ENCODE data around the gene IKZF4. TPM values are rescaled to one million over a fixed set of nuclear protein-coding genes. Genes with fewer than 3 reads are reported as not detected.
A peak's percentile ranks its signal among the peaks of the same experiment; 100 is the strongest.

Gene IKZF4
- total and polyA plus RNA-seq, 10 of the 15 experiments (the other 5 are each of a cell fraction or from before 2014, with no cell fraction given), result 0.74 to 5.5 (median 1.1) TPM

DNA sequence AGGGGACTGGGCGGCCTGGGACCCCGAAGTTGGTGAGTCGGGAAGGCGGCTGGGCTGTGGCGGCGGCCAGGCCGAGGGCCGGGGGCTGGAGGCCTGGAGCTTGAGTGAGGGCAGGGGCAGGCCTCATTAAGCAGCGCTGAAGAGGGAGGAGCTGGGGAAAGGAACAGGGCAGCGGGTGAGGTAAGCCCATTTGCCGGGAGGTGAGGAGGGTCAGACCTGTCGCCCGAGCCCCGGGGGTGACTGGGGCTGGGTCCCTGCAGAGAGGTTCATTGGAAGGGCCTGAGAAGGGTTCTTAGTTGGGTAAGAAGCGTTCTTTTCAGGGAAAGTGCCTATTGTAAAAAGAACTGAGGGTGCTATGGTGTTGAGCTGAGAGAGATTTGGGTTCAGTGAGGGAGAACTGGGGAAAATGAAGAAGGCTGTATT lies 46.5 kb upstream of the IKZF4 start (continued):
- no peak for TF ChIP-seq ZNF592 (IDR thresholded peaks at IDR 0.05)
- TF ChIP-seq BCL11A (IDR thresholded peaks at IDR 0.05; ENCODE audit: low read depth, low read length), result no peak
- no peak for TF ChIP-seq YBX1 (IDR thresholded peaks at IDR 0.05)
- no peak for TF ChIP-seq PBX3 (IDR thresholded peaks at IDR 0.05; ENCODE audit: insufficient replicate concordance, low read depth, low read length)
- peak; percentile 74 for TF ChIP-seq SIN3A (IDR thresholded peaks at IDR 0.05; ENCODE audit: low read depth, low read length)
- no peak for TF ChIP-seq BMI1 (IDR thresholded peaks at IDR 0.05; ENCODE audit: borderline replicate concordance)
- no peak for TF ChIP-seq SRF (IDR thresholded peaks at IDR 0.05; ENCODE audit: low read depth in 2 of 2, low read length in 2 of 2)
- TF ChIP-seq, protein P1, sequence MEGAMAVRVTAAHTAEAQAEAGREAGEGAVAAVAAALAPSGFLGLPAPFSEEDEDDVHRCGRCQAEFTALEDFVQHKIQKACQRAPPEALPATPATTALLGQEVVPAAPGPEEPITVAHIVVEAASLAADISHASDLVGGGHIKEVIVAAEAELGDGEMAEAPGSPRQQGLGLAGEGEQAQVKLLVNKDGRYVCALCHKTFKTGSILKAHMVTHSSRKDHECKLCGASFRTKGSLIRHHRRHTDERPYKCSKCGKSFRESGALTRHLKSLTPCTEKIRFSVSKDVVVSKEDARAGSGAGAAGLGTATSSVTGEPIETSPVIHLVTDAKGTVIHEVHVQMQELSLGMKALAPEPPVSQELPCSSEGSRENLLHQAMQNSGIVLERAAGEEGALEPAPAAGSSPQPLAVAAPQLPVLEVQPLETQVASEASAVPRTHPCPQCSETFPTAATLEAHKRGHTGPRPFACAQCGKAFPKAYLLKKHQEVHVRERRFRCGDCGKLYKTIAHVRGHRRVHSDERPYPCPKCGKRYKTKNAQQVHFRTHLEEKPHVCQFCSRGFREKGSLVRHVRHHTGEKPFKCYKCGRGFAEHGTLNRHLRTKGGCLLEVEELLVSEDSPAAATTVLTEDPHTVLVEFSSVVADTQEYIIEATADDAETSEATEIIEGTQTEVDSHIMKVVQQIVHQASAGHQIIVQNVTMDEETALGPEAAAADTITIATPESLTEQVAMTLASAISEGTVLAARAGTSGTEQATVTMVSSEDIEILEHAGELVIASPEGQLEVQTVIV (IDR thresholded peaks at IDR 0.05; ENCODE audit: borderline replicate concordance, partially characterized antibody), result no peak
- TF ChIP-seq SMAD1 (IDR thresholded peaks at IDR 0.05; ENCODE audit: low read depth, partially characterized antibody), result no peak
- no peak for TF ChIP-seq SREBF2 (IDR thresholded peaks at IDR 0.05; ENCODE audit: low read length)
- TF ChIP-seq, protein P2, sequence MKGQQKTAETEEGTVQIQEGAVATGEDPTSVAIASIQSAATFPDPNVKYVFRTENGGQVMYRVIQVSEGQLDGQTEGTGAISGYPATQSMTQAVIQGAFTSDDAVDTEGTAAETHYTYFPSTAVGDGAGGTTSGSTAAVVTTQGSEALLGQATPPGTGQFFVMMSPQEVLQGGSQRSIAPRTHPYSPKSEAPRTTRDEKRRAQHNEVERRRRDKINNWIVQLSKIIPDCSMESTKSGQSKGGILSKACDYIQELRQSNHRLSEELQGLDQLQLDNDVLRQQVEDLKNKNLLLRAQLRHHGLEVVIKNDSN (IDR thresholded peaks at IDR 0.05; ENCODE audit: borderline replicate concordance, extremely low read length, insufficient read depth, low read depth, low read length), result no peak
- 0 out of 2 replicates have a peak, but pooled peaks have one; percentile 9 for TF ChIP-seq IKZF1 (conservative IDR thresholded peaks at IDR 0.05)
- peak; percentile 39 for TF ChIP-seq NR2F1 (conservative IDR thresholded peaks at IDR 0.05)
- TF ChIP-seq, protein P3, sequence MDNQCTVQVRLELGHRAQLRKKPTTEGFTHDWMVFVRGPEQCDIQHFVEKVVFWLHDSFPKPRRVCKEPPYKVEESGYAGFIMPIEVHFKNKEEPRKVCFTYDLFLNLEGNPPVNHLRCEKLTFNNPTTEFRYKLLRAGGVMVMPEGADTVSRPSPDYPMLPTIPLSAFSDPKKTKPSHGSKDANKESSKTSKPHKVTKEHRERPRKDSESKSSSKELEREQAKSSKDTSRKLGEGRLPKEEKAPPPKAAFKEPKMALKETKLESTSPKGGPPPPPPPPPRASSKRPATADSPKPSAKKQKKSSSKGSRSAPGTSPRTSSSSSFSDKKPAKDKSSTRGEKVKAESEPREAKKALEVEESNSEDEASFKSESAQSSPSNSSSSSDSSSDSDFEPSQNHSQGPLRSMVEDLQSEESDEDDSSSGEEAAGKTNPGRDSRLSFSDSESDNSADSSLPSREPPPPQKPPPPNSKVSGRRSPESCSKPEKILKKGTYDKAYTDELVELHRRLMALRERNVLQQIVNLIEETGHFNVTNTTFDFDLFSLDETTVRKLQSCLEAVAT (IDR thresholded peaks at IDR 0.05), result peak; percentile 82; the same call in 1 of the 2 replicates
- no peak for TF ChIP-seq PAX5 (IDR thresholded peaks at IDR 0.05; ENCODE audit: borderline replicate concordance, low read depth, low read length)
- 0 out of 2 replicates have a peak, but pooled peaks have one; percentile 16 for TF ChIP-seq RELB (IDR thresholded peaks at IDR 0.05; ENCODE audit: low read depth)
- TF ChIP-seq DPF2 (IDR thresholded peaks at IDR 0.05), result no peak
- no peak for TF ChIP-seq SIX5 (IDR thresholded peaks at IDR 0.05; ENCODE audit: low read depth, low read length, severe bottlenecking)
- TF ChIP-seq CHD1 (IDR thresholded peaks at IDR 0.05; ENCODE audit: low read depth, low read length), result no peak

Measured in GM12878 (cell line).